MG63 (cell line): Measurements from ENCODE around the gene KRT6B. TPM values are rescaled to one million over a fixed set of nuclear protein-coding genes. Genes with fewer than 3 reads are reported as not detected.
A peak's percentile ranks its signal among the peaks of the same experiment; 100 is the strongest.

Experiments used
- DNase-seq: peaks from one replicate; pipeline ENCODE4 v3.0.0-alpha.2; 2020
- H3K27me3 ChIP-seq: fragments of 250-450 bp; sonication (Bioruptor Pico); 2 replicates; pipeline ENCODE4 v1.5.1; 2020; ENCODE audit warnings: mild to moderate bottlenecking, moderate library complexity
- H3K36me3 ChIP-seq: fragments of 250-450 bp; sonication (Bioruptor Pico); 2 replicates; pipeline ENCODE4 v1.5.1; 2020; ENCODE audit warnings: mild to moderate bottlenecking, moderate library complexity
- H3K4me3 ChIP-seq: fragments of 250-450 bp; sonication (Bioruptor Pico); 2 replicates; pipeline ENCODE4 v1.5.1; 2020; ENCODE audit warnings: mild to moderate bottlenecking, moderate library complexity
- H3K9me3 ChIP-seq: fragments of 250-450 bp; sonication (Bioruptor Pico); 2 replicates; pipeline ENCODE4 v1.5.1; 2020; ENCODE audit warnings: mild to moderate bottlenecking, moderate library complexity
- total RNA-seq: library from RNA; depleted of rRNA; stranded (reverse); fragments of >200 nt; shearing (Covaris generic); gene quantifications from 2 replicates; pipeline ENCODE4 v1.2.3, GENCODE V29; 2014; ENCODE audit warnings: low replicate concordance

The KRT6B gene
- total RNA-seq, 1 experiment from 2014 or later, result not detected

- DNase-seq, result no peak
- H3K4me3 ChIP-seq, result no peak overlapping the region
- H3K9me3 ChIP-seq, result no peaks in the 10 kb centered on the region
- no peaks in the 10 kb centered on the region for H3K36me3 ChIP-seq
- H3K27me3 ChIP-seq, result no peaks in the 10 kb centered on the region
Observed at GRCh38 chr12:52444647-52445595, 7.0 kb downstream of the KRT6B start.

- Histone ChIP-seq H3K9me3 (no peaks in the 10 kb centered on the region), H3K36me3 (no peaks in the 10 kb centered on the region), H3K4me3 (no peak overlapping the region), H3K27me3 (no peaks in the 10 kb centered on the region)
- DNase-seq, result no peak
Observed at GRCh38 chr12:52443966-52444365, 8.0 kb downstream of the KRT6B start.

- no peaks in the 10 kb centered on the region for H3K36me3 ChIP-seq
- H3K27me3 ChIP-seq, result no peaks in the 10 kb centered on the region
- peak; percentile 85 for DNase-seq
- no peak overlapping the region for H3K4me3 ChIP-seq
- H3K9me3 ChIP-seq, result no peaks in the 10 kb centered on the region
Observed at GRCh38 chr12:52442600-52443061, 9.3 kb downstream of the KRT6B start.

DNA sequence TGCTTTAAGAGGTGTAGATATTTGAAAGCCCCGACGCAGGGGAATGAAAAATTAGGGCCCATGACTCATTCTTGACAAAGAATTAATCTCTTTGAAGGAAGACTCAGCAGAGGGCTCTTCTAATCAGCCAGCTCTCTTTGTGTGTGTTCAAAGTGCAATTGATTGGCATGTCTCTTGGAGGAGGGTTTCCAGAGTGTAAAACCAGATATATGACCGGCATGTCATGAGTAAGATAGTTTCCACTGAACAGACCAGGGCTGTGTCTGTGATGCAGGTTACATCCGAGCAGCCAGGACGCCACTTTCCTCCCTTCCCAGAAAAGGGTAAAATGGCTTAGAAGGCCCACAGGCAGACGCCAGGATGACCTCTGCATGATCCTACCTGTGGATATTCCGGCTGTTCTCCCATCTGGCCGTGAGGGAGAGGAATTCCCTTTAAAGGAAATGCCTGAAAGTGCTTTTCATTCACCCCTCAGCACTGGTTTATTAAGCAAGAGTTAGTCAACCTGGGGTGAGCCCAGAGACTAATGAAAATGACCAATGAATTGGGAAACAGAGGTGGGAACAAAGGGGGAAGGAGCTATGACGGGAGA lies 10.5 kb downstream of the KRT6B start:
- Histone ChIP-seq H3K36me3 (no peaks in the 10 kb centered on the region), H3K27me3 (no peaks in the 10 kb centered on the region), H3K9me3 (no peaks in the 10 kb centered on the region), H3K4me3 (no peak overlapping the region)
- no peak for DNase-seq

DNA sequence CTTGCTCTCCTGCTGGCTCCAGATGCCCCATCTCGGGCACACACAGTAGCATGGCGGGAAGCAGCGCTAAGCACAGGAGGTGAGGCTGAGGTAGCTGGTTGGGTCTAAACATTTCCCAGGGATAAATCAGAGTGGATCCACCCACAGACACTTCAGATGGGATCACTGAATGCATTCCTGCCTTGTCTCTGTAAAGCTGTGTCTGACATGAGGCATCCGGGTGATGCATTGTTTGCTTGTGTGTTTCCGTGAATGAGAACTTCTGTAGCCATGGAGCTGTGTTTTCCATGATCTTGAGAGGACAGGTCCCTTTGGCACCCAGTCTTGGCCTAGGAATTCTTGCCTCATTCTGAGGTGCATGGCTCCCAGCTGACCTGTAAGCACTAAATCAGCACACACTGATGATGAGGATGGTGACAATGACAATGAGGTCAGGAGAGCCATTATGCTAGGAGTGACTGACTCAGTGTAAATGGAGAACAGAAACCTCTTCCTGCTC lies 11.1 kb downstream of the KRT6B start:
- DNase-seq, result no peak

DNA sequence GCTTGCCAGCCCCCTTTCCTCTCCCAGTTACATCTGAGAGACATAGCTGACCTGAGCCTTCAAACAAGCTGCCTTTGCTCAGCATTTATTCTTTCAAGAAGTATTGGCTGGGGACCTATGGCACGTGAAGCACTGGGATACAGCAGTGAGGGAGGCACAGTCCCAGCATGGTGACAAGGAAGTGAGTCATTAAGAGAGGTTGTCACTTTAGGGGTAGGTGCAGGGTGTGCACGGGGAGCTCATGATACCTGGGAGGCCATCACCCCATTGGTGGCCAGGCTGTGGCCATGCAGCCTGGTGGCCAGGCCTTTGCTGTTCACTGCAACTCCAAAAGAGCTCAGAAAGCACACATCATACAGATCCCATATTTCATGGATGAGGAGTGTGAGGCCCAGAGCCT lies 12.1 kb downstream of the KRT6B start:
- Histone ChIP-seq H3K36me3 (no peaks in the 10 kb centered on the region), H3K4me3 (no peak overlapping the region), H3K9me3 (no peaks in the 10 kb centered on the region), H3K27me3 (no peaks in the 10 kb centered on the region)
- DNase-seq, result no peak

More for the DNA sequence above, 11.1 kb downstream of the KRT6B start:
- Histone ChIP-seq H3K4me3 (no peak overlapping the region), H3K27me3 (no peaks in the 10 kb centered on the region), H3K9me3 (no peaks in the 10 kb centered on the region), H3K36me3 (no peaks in the 10 kb centered on the region)

- H3K9me3 ChIP-seq, result no peaks in the 10 kb centered on the region
- H3K27me3 ChIP-seq, result no peaks in the 10 kb centered on the region
- no peaks in the 10 kb centered on the region for H3K36me3 ChIP-seq
- no peak overlapping the region for H3K4me3 ChIP-seq
- DNase-seq, result no peak
Observed at GRCh38 chr12:52439420-52439819, 12.5 kb downstream of the KRT6B start.

- DNase-seq, result no peak
- Histone ChIP-seq H3K9me3 (no peaks in the 10 kb centered on the region), H3K36me3 (no peaks in the 10 kb centered on the region), H3K4me3 (no peak overlapping the region), H3K27me3 (no peaks in the 10 kb centered on the region)
Observed at GRCh38 chr12:52438305-52439301, 13.3 kb downstream of the KRT6B start.

- Histone ChIP-seq H3K27me3 (no peaks in the 10 kb centered on the region), H3K36me3 (no peaks in the 10 kb centered on the region), H3K4me3 (no peak overlapping the region), H3K9me3 (no peaks in the 10 kb centered on the region)
- DNase-seq, result no peak
Observed at GRCh38 chr12:52437508-52437907, 14.4 kb downstream of the KRT6B start.

DNA sequence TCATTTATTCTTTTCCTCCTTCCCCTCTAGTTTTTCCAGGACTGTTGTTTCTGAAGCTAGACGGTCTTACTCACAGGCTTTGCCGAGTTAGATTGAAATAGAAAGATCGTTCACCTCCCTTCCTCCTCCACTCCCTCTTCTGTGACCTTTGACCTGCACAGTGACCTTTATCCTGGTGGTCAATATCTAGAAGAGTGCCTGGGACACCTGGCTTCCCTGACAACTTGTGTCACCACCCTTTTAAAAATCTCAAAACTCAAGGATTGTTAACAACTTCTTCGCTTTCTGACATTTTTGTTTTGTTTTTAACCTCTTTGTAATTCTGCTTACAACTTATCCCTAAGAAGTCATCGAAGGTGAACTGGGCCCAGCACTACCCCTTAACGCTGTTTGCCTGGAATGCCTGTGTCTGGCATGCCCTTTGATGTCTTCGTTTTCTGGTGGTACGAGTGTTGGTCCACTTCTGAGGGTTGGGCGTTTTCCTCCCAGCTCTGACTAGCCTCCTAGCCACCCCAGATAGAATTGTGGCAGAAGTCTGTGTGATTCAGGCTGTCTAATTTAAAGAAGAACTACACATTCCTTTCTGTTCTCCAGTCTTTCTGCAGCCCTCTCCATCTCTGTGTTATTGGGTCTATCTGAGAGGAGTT lies 15.0 kb downstream of the KRT6B start:
- H3K4me3 ChIP-seq, result no peak overlapping the region
- H3K27me3 ChIP-seq, result no peaks in the 10 kb centered on the region; the same call in 1 of the 2 replicates
- no peak for DNase-seq
- H3K9me3 ChIP-seq, result no peaks in the 10 kb centered on the region
- no peaks in the 10 kb centered on the region for H3K36me3 ChIP-seq

DNA sequence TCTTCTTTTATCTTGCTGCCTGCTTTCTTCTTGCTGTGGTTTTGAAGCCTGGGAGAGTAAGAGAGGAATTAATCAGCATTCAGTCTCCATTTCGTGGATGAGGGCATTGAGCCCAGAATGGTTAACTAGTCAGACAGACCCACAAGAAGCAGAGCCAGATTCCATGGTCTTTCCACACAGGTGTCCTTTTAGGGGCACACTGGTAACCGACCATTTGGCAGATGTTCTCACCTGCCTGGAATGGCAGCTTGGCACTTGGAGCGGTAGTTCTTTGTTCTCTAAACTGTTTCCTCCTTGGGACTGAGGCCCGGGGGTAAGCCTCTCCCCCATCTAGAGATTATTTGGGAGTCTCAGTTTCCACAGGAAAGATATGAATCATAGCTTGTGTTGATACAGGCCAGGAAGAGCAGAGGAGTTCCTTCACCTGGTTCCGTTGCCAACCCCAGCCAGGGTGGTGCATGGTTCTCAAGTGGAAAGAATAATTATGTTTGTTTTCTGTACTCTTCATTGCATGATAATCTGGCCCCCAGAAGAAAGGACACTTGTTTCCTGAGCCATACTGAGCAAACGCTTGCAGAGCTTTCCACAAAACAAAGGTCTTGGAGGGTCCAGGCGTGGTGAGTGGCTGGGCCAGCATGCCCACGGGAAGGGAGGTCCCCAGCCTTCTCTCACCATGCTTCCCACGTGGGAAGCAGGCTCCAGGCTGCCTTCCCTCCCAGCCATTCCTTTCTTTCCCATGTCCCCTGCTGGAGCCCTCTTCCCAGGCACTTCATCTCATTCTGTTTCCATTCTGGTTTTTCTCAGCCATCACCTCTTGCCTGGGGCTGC lies 15.7 kb downstream of the KRT6B start:
- Histone ChIP-seq H3K9me3 (no peaks in the 10 kb centered on the region), H3K4me3 (no peak overlapping the region), H3K27me3 (peaks cover 2% of the 10 kb centered on the region; the same call in 1 of the 2 replicates), H3K36me3 (no peaks in the 10 kb centered on the region)
- peak; percentile 34 for DNase-seq

DNA sequence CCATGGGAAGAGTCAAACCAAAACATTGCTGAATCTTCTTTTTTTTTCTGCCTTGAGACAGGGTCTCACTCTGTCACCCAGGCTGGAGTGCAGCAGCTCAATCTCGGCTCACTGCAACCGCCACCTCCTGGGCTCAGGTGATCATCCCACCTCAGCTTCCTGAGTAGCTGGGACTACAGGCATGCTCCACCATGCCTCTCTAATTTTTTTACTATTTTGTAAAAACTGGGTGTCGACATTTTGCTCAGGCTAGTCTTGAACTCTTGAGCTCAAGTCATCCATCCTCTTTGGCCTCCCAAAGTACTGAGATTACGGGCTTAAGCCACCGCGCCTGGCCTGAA lies 16.3 kb downstream of the KRT6B start:
- Histone ChIP-seq H3K4me3 (no peak overlapping the region), H3K9me3 (no peaks in the 10 kb centered on the region), H3K27me3 (peaks cover 2% of the 10 kb centered on the region; the same call in 1 of the 2 replicates), H3K36me3 (no peaks in the 10 kb centered on the region)
- no peak for DNase-seq

- no peak for DNase-seq
- Histone ChIP-seq H3K27me3 (peaks cover 6% of the 10 kb centered on the region; the same call in 1 of the 2 replicates), H3K9me3 (no peaks in the 10 kb centered on the region)
Observed at GRCh38 chr12:52434760-52435530, 17.0 kb downstream of the KRT6B start.

DNA sequence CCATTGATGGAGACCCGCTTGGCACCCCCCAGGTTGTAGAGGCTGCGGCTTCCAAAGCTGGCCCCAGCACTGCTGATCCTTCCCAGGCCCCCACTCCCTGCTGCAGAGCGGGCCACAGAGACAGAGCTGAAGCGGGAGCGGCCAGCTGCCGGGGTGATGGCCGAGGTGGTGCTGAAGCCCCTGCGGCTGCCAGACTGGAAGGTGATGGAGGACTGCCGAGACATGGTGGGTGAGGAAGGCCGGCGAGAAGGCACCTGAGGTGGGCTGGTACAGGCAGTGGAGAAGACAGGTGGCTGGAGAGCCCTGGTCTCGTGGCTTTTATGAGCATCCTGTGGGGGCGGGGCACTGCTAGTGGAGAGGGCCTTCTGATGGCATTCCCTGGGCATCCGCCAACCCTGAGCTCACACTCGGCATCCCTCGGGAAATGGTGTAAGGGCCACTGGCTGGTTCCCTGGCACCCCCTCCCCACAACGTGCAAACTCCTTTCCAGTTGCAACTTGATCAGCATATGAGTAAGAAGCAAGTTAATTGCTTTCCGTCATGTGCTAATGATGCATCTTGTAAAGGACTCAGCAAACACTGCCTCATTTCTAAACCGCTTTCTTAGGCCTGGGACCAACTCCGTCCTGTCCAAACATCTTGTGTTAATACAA lies 17.7 kb downstream of the KRT6B start, which contains the start of gene KRT75:
Gene KRT75 (minus strand): TSS at position 291 of the 653 bp plus-strand sequence. CDS start 67 bp downstream, at position 224.
- DNase-seq, result peak; percentile 33
- H3K4me3 ChIP-seq, result no peak within 1 kb of the TSS
- peaks cover 6% of the 10 kb centered on the region for H3K27me3 ChIP-seq
- no peaks in the 10 kb centered on the region for H3K36me3 ChIP-seq
- no peaks in the 10 kb centered on the region for H3K9me3 ChIP-seq

More at GRCh38 chr12:52434760-52435530, 17.0 kb downstream of the KRT6B start:
- Histone ChIP-seq H3K36me3 (no peaks in the 10 kb centered on the region), H3K4me3 (no peak overlapping the region)
